ENCODE measurements around the gene AKTIP.

- no peak for TF ChIP-seq CTCF (IDR thresholded peaks at IDR 0.05 in 2 of 3, conservative IDR thresholded peaks at IDR 0.05 in 1 of 3; ENCODE audit: insufficient read depth in 2 of 3, low read depth in 1 of 3, low read length in 3 of 3)
- TF ChIP-seq ZNF280B (CRISPR knock-in tag; IDR thresholded peaks at IDR 0.05): no peak
- no peak for TF ChIP-seq CBX5 (IDR thresholded peaks at IDR 0.05; ENCODE audit: borderline replicate concordance, low read depth)
- TF ChIP-seq MTA1 (IDR thresholded peaks at IDR 0.05; ENCODE audit: borderline replicate concordance): no peak
- TF ChIP-seq THRA (IDR thresholded peaks at IDR 0.05): no peak
- TF ChIP-seq FOXK1 (CRISPR knock-in tag; IDR thresholded peaks at IDR 0.05; ENCODE audit: borderline replicate concordance): no peak
- TF ChIP-seq E4F1 (CRISPR knock-in tag; IDR thresholded peaks at IDR 0.05; ENCODE audit: borderline replicate concordance): no peak
- TF ChIP-seq ZNF449 (CRISPR knock-in tag; IDR thresholded peaks at IDR 0.05): no peak
- no peak for TF ChIP-seq ZNF133 (CRISPR knock-in tag; IDR thresholded peaks at IDR 0.05)
These were observed 4.6 kb upstream of the AKTIP start for GRCh38 chr16:53507464-53508179.
